OCI-LY1 (cell line): ENCODE results near the gene CDH3.

Experiments used
- CTCF ChIP-seq: fragments of 200-600 bp; sonication (generic), shearing (Covaris generic); IDR thresholded peaks from 2 replicates; pipeline ENCODE4 v1.5.1; 2017; ENCODE audit warnings: mild to moderate bottlenecking, antibody characterized with exemption, low read length, moderate library complexity, mixed read lengths
- EZH2 ChIP-seq: fragments of 200-600 bp; sonication (generic), shearing (Covaris generic); IDR thresholded peaks from 2 replicates; pipeline ENCODE4 v1.8.0; 2017; ENCODE audit warnings: borderline replicate concordance, mixed run types, mild to moderate bottlenecking, antibody characterized with exemption, low read length, moderate library complexity, mixed read lengths

GRCh38 chr16:68740628-68741346 is 95.7 kb downstream of the CDH3 start:
- TF ChIP-seq CTCF (no peak), EZH2 (no peak)
